ENCODE measurements around the gene PLEKHS1. TPM values are rescaled to one million over a fixed set of nuclear protein-coding genes. Genes with fewer than 3 reads are reported as not detected.

The PLEKHS1 gene
- total RNA-seq, 2 donors from 2014 or later = 1.9 to 9.0 TPM

DNA sequence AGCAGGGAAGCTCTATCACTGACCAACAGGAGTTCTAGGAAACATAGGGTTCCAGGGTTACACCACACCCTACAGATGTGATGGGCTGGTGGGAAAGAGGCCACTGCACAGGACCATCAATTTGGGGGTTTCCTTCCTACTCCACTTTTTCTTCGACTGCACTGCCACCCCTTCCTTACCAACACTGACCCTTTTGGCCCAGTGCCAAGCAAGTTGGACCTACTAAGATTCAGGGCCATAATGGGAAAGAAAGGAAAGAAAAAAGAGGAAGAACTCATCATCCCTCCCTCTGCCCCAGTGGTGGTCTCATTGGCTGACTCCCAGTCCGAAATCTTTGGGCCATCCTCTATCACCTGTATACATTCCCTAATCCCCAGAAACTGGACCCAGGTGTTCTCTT lies 6.1 kb upstream of the PLEKHS1 start:
- intact Hi-C loops (cut with DNase I) = no loop called here
- 98% methylated on average over 2 of the region's 2 CpGs for WGBS

DNA sequence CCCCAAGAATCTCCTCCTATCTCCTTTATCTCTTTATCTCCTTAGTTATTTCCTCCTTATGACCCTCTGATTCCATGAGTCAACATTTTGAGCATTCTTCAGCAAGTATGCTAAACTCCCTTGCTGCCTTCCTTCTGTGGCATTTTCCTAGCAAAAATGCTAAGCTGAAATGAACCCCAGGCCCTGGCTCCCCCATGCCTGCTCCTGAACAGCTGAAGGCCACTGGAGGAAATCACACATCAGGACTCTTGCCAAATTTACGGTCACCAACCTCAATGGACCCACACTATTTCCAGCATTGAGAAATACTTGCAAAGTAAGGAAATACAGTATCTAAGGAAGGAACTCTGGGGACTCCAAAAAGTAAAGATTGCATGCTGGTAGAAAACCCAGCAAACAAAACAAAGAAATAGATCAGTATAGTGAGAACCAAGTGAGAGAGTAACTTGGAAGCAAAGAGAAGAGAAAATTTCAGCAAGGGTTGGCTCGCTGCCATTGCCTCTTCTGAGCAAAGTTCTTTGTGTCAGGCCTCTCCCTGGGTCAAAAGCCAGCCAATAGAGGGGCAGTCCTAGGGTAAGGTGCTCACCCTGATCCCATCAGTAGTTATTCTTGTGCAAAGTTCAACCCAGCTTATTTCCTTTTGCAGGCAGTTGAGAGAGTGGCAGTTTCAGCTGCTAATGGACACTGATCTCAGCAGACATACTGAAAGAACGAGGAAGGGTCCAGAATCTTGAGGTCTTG lies 5.1 kb upstream of the PLEKHS1 start:
- H3K4me1 ChIP-seq (replicated peaks) = peaks cover 6% of the 10 kb centered on the region
- DNase-seq (ENCODE audit: low spot score) = no peak
- 77% methylated on average over 3 of the region's 3 CpGs for WGBS
- intact Hi-C loops (cut with DNase I) = no loop called here
- TF ChIP-seq POLR2A (IDR thresholded peaks at IDR 0.05) (no peak), POLR2AphosphoS5 (IDR thresholded peaks at IDR 0.05) (no peak)
- TF ChIP-seq, protein P1, sequence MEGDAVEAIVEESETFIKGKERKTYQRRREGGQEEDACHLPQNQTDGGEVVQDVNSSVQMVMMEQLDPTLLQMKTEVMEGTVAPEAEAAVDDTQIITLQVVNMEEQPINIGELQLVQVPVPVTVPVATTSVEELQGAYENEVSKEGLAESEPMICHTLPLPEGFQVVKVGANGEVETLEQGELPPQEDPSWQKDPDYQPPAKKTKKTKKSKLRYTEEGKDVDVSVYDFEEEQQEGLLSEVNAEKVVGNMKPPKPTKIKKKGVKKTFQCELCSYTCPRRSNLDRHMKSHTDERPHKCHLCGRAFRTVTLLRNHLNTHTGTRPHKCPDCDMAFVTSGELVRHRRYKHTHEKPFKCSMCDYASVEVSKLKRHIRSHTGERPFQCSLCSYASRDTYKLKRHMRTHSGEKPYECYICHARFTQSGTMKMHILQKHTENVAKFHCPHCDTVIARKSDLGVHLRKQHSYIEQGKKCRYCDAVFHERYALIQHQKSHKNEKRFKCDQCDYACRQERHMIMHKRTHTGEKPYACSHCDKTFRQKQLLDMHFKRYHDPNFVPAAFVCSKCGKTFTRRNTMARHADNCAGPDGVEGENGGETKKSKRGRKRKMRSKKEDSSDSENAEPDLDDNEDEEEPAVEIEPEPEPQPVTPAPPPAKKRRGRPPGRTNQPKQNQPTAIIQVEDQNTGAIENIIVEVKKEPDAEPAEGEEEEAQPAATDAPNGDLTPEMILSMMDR (IDR thresholded peaks at IDR 0.05) = no peak
- no peaks in the 10 kb centered on the region for H3K9me3 ChIP-seq
- H3K4me3 ChIP-seq = no peak overlapping the region
- no peaks in the 10 kb centered on the region for H3K36me3 ChIP-seq
- H3K27me3 ChIP-seq (replicated peaks; ENCODE audit: insufficient read depth) = no peaks in the 10 kb centered on the region
- H3K27ac ChIP-seq = no peak overlapping the region

More for the DNA sequence above, 6.1 kb upstream of the PLEKHS1 start:
- no peaks in the 10 kb centered on the region for H3K27me3 ChIP-seq (replicated peaks; ENCODE audit: insufficient read depth)
- H3K9me3 ChIP-seq = no peaks in the 10 kb centered on the region
- H3K4me3 ChIP-seq = no peak overlapping the region
- H3K27ac ChIP-seq = no peak overlapping the region
- H3K4me1 ChIP-seq (replicated peaks) = peaks cover 6% of the 10 kb centered on the region
- H3K36me3 ChIP-seq = no peaks in the 10 kb centered on the region
- TF ChIP-seq POLR2AphosphoS5 (IDR thresholded peaks at IDR 0.05) = no peak
- TF ChIP-seq, protein P1 (IDR thresholded peaks at IDR 0.05) = no peak
- TF ChIP-seq POLR2A (IDR thresholded peaks at IDR 0.05) = no peak
- no peak for DNase-seq (ENCODE audit: low spot score)

DNA sequence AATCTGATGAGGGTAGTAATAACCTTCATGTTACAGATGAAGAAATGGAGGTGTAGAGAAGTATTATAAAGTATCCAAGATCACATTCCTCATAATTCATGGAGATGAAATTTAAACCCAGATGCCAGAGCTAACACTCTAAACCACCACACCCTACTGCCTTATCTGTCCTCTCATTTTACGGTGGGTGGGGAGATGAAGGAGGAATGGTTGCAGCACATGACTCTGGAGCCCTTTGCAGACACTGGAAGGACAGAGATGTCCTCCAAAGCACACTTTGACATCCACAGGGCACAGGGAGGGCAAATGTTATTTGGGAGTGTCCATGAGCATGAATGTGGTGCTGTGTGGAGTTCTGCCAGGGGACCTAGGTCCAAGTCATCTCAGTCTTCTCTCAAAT lies 1.1 kb downstream of the PLEKHS1 start:
- H3K4me1 ChIP-seq (replicated peaks) = peaks cover 6% of the 10 kb centered on the region
- intact Hi-C loops (cut with DNase I) = no loop called here
- H3K27ac ChIP-seq = peak overlapping the region in 1 of 2 donors; percentile 62
- WGBS = 56% methylated on average over 1 of the region's 1 CpG
- H3K27me3 ChIP-seq (replicated peaks; ENCODE audit: insufficient read depth) = no peaks in the 10 kb centered on the region
- no peak for DNase-seq (ENCODE audit: low spot score)
- H3K4me3 ChIP-seq = no peak overlapping the region
- TF ChIP-seq, protein P1 (IDR thresholded peaks at IDR 0.05) = no peak
- TF ChIP-seq POLR2AphosphoS5 (IDR thresholded peaks at IDR 0.05) (no peak), POLR2A (IDR thresholded peaks at IDR 0.05) (no peak)
- H3K36me3 ChIP-seq = no peaks in the 10 kb centered on the region
- no peaks in the 10 kb centered on the region for H3K9me3 ChIP-seq

DNA sequence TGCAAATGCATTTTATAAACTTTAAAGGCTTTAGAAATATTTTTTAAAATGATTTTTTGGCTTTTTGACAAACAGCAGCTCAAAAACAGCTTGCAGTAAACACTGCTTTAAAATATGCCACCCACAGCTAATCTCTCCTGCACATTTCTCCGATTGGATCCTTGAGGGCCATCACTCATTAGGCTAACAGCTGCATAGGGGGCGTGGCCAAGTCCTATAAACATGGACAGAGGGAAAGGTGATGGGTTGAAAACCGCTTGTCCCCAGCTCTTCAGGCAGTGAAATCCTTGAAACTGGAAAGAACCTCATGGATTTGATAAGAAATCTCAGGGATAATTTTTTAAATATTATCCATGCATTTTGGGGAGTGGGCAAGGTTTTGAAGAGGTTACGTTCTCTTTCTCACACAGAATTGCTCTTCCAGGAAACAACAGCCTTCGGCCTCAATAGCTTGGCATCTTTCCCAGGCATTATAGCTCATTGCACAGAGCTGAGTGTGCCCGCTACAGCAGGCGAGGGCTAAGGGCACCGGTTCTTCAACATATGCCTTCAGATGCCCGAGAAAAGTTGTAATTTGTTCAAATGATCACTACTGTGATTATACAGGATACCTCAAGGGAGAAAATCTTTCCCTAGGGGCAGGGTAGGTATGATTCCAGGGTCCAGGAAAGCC lies 1.7 kb downstream of the PLEKHS1 start:
- no peak for DNase-seq (ENCODE audit: low spot score)
- peak overlapping the region in 1 of 2 donors; percentile 62 for H3K27ac ChIP-seq
- peaks cover 6% of the 10 kb centered on the region for H3K4me1 ChIP-seq (replicated peaks)
- no peaks in the 10 kb centered on the region for H3K27me3 ChIP-seq (replicated peaks; ENCODE audit: insufficient read depth)
- H3K36me3 ChIP-seq = no peaks in the 10 kb centered on the region
- intact Hi-C loops (cut with DNase I) = no loop called here
- WGBS = 56% methylated on average over 9 of the region's 9 CpGs
- H3K4me3 ChIP-seq = no peak overlapping the region
- H3K9me3 ChIP-seq = no peaks in the 10 kb centered on the region
- TF ChIP-seq POLR2AphosphoS5 (IDR thresholded peaks at IDR 0.05) (no peak), POLR2A (IDR thresholded peaks at IDR 0.05) (no peak)
- TF ChIP-seq, protein P1 (IDR thresholded peaks at IDR 0.05) = no peak

All from prostate gland (tissue), 2 donors.